Lower leg skin (tissue), 3 donors: ENCODE data around the gene CLDN9.

Source experiments
- CTCF ChIP-seq, 3 donors: fragments of 450-650 bp; IDR thresholded peaks; one replicate each; pipeline ENCODE4 v1.5.1; 2016; ENCODE audit warnings: antibody characterized with exemption in 3 of 3, mild to moderate bottlenecking in 3 of 3, moderate library complexity in 2 of 3
- POLR2A ChIP-seq, 2 donors: fragments of 450-650 bp; IDR thresholded peaks; one replicate each; pipeline ENCODE4 v1.6.1; 2016 to 2017; ENCODE audit warnings: antibody characterized with exemption in 2 of 2, mild to moderate bottlenecking in 1 of 2, moderate library complexity in 1 of 2

- TF ChIP-seq POLR2A (IDR thresholded peaks at IDR 0.05): no peak
- no peak for TF ChIP-seq CTCF (IDR thresholded peaks at IDR 0.05)
These were observed 21.0 kb upstream of the CLDN9 start for GRCh38 chr16:2991566-2992261.
